Measurements from ENCODE around the gene KCNMB2. TPM values are rescaled to one million over a fixed set of nuclear protein-coding genes. Genes with fewer than 3 reads are reported as not detected.

Gene KCNMB2
- total RNA-seq, 1 donor from 2014 or later: 0.27 TPM

- H3K27me3 Mint-ChIP-seq (ENCODE audit: low read depth): peaks cover 8% of the 10 kb centered on the region
- H3K27ac Mint-ChIP-seq (ENCODE audit: unreplicated experiment): no peak overlapping the region
- TF ChIP-seq CTCF (IDR thresholded peaks at IDR 0.05): no peak
- no peaks in the 10 kb centered on the region for H3K9me3 Mint-ChIP-seq (ENCODE audit: low read depth)
- H3K36me3 Mint-ChIP-seq (ENCODE audit: low read depth): no peaks in the 10 kb centered on the region
- peaks cover 5% of the 10 kb centered on the region for H3K4me1 Mint-ChIP-seq (ENCODE audit: low read depth)
- no peak for DNase-seq (ENCODE audit: low spot score)
- H3K4me3 Mint-ChIP-seq (ENCODE audit: unreplicated experiment): no peak overlapping the region
These were observed 24.5 kb downstream of the KCNMB2 start for GRCh38 chr3:178560759-178561158.

GRCh38 chr3:178561239-178561638, 25.0 kb downstream of the KCNMB2 start:
- TF ChIP-seq CTCF (IDR thresholded peaks at IDR 0.05): no peak
- Mint-ChIP-seq H3K27me3 (ENCODE audit: low read depth) (peaks cover 5% of the 10 kb centered on the region), H3K36me3 (ENCODE audit: low read depth) (no peaks in the 10 kb centered on the region), H3K4me3 (ENCODE audit: unreplicated experiment) (no peak overlapping the region), H3K9me3 (ENCODE audit: low read depth) (no peaks in the 10 kb centered on the region), H3K27ac (ENCODE audit: unreplicated experiment) (no peak overlapping the region), H3K4me1 (ENCODE audit: low read depth) (peaks cover 5% of the 10 kb centered on the region)
- no peak for DNase-seq (ENCODE audit: low spot score)

GRCh38 chr3:178562143-178562946, 26.1 kb downstream of the KCNMB2 start:
- Mint-ChIP-seq H3K27ac (ENCODE audit: unreplicated experiment) (peak overlapping the region; percentile 3), H3K4me3 (ENCODE audit: unreplicated experiment) (no peak overlapping the region), H3K9me3 (ENCODE audit: low read depth) (no peaks in the 10 kb centered on the region), H3K36me3 (ENCODE audit: low read depth) (no peaks in the 10 kb centered on the region), H3K27me3 (ENCODE audit: low read depth) (peaks cover 5% of the 10 kb centered on the region), H3K4me1 (ENCODE audit: low read depth) (peaks cover 5% of the 10 kb centered on the region)
- TF ChIP-seq CTCF (IDR thresholded peaks at IDR 0.05): no peak
- no peak for DNase-seq (ENCODE audit: low spot score)

GRCh38 chr3:178562947-178563232, 26.7 kb downstream of the KCNMB2 start:
- no peak for TF ChIP-seq CTCF (IDR thresholded peaks at IDR 0.05)
- no peak overlapping the region for H3K4me3 Mint-ChIP-seq (ENCODE audit: unreplicated experiment)
- H3K27ac Mint-ChIP-seq (ENCODE audit: unreplicated experiment): no peak overlapping the region
- H3K9me3 Mint-ChIP-seq (ENCODE audit: low read depth): no peaks in the 10 kb centered on the region
- H3K4me1 Mint-ChIP-seq (ENCODE audit: low read depth): peaks cover 5% of the 10 kb centered on the region
- peaks cover 5% of the 10 kb centered on the region for H3K27me3 Mint-ChIP-seq (ENCODE audit: low read depth)
- no peaks in the 10 kb centered on the region for H3K36me3 Mint-ChIP-seq (ENCODE audit: low read depth)
- DNase-seq (ENCODE audit: low spot score): no peak

- Mint-ChIP-seq H3K27ac (ENCODE audit: unreplicated experiment) (no peak overlapping the region), H3K4me3 (ENCODE audit: unreplicated experiment) (no peak overlapping the region), H3K9me3 (ENCODE audit: low read depth) (no peaks in the 10 kb centered on the region), H3K27me3 (ENCODE audit: low read depth) (peaks cover 9% of the 10 kb centered on the region), H3K4me1 (ENCODE audit: low read depth) (peaks cover 2% of the 10 kb centered on the region), H3K36me3 (ENCODE audit: low read depth) (no peaks in the 10 kb centered on the region)
- DNase-seq (ENCODE audit: low spot score): no peak
- TF ChIP-seq CTCF (IDR thresholded peaks at IDR 0.05): no peak
These were observed 31.4 kb downstream of the KCNMB2 start for GRCh38 chr3:178567611-178568010.

All from chondrocyte (in vitro differentiated cells).